Suprapubic skin (tissue), 3 donors: ENCODE data around the gene SPIB.

ENCODE experiments used
- CTCF ChIP-seq, 2 donors: fragments of 200-600 bp in 1 of 2; fragments of 450-650 bp in 1 of 2; sonication (generic) in 1 of 2; IDR thresholded peaks; one replicate each; pipeline ENCODE4 v1.5.1; 2016 to 2019; ENCODE audit warnings: antibody characterized with exemption in 2 of 2, mild to moderate bottlenecking in 1 of 2, moderate library complexity in 1 of 2
- EP300 ChIP-seq: sonication (generic); formaldehyde crosslinking; IDR thresholded peaks from one replicate; pipeline ENCODE4 v1.6.1; 2017; ENCODE audit warnings: antibody characterized with exemption
- POLR2A ChIP-seq, 2 donors: fragments of 450-650 bp; IDR thresholded peaks; one replicate each; pipeline ENCODE4 v1.6.1; 2017; ENCODE audit warnings: antibody characterized with exemption in 2 of 2, mild to moderate bottlenecking in 2 of 2, moderate library complexity in 2 of 2

- no peak for TF ChIP-seq CTCF (IDR thresholded peaks at IDR 0.05)
- TF ChIP-seq POLR2A (IDR thresholded peaks at IDR 0.05): peak in 1 of 2 donors; percentile 40
- no peak for TF ChIP-seq EP300
Measured at GRCh38 chr19:50383852-50384684, 34.7 kb upstream of the SPIB start, which contains the start of gene POLD1.
